Mesenteric fat pad (tissue), 1 donor: ENCODE results near the gene COL27A1. TPM values are rescaled to one million over a fixed set of nuclear protein-coding genes. Genes with fewer than 3 reads are reported as not detected.
"Not testable (repeated sequence)": the region's sequence is repeated elsewhere in the genome, so short reads cannot be mapped to it uniquely, and the experiment has no call there.

Experiments used
- DNase-seq: peaks from one replicate; pipeline ENCODE4 v3.0.0-alpha.2; 2020; ENCODE audit warnings: low spot score
- total RNA-seq: library from RNA; stranded (reverse); fragmentation: NEBNext Ultra II Directional; extraction: Animal tissue kit (Norgen Biotek cat#: 25700); gene quantifications from one replicate; pipeline ENCODE4 v1.2.1, GENCODE V29; 2021
- donor health status: DM: yes; HTN: yes; CAD: no.

COL27A1 gene
- total RNA-seq, 1 donor from 2014 or later, result 101 TPM

- peak; percentile 72 for DNase-seq
Measured at GRCh38 chr9:114122136-114123027, 33.0 kb upstream of the COL27A1 start.

DNA sequence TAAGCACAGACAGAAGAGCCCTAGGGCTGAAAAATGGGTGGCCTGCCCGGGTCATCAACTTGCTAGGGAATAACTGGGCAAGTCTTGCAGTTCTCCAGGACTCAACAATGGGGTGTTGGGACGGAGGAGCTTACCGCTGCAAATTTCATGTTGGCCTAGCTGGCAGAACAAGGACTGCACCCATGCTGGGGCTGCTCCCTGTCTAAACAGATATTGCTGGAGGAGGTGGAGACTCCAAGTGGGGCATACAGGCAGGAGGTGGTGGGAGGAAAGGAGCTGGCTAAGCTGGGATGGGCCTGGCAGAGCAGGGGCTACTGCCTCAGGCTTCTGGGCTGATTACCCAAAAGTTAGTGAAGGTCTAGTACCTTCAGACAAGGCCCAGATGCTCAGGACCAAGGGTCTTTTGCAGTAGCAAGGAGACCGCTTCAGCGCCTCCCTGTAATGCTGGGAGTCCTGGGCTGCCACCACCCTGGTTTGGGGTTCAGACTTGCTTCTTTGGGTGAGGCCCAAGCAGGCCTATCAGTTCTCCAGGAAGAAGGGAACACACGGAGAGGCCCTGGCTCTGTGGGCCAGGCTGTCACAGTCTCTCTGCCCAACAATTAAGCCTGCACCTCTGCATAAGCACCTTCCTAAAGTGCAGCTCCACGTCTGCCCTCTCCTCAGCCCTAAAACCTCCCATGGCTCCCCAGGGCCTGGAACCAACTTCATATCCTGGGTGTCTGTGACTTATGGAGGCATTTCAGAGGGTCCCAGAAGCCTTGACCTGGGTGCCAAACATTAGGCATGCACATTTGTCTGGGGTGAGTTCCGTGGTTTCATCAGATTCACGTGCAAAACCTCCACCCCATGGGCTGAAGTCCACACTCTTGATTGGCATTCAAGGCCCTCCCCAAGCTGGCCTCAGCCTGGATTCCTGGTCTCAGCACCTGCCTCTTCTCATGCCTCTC is 32.0 kb upstream of the COL27A1 start:
- peak; percentile 82 for DNase-seq

GRCh38 chr9:114124138-114124537 is 31.2 kb upstream of the COL27A1 start:
- DNase-seq, result no peak

GRCh38 chr9:114124666-114125475 is 30.5 kb upstream of the COL27A1 start:
- peak; percentile 81 for DNase-seq

DNA sequence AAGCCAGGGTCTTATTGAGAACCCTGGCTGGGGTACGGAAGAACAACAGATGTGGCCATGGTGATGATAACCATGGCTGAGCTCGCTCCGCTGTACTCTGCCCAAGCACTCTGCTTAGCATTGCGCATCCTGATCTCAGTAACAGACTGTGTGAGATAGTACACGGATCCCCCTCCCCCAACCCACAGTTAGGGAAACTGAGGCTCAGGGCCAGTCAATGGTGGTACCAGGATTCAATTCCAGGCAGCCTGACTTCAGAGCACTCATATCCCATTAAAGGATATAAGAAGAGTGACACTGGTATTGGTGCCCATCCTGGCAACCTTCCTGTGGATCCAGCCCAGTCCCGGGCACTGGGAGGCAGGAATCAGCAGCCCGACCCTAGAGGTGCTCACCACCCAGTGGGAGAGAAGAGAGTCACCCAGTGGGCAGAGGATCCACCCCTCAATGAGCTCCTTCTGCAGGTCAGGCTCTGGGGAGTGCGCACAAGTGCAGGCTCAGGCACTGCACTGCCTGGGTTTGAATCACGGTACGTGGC is 29.8 kb upstream of the COL27A1 start:
- peak; percentile 67 for DNase-seq

- no peak for DNase-seq
Measured at GRCh38 chr9:114126247-114127060, 28.9 kb upstream of the COL27A1 start.

DNA sequence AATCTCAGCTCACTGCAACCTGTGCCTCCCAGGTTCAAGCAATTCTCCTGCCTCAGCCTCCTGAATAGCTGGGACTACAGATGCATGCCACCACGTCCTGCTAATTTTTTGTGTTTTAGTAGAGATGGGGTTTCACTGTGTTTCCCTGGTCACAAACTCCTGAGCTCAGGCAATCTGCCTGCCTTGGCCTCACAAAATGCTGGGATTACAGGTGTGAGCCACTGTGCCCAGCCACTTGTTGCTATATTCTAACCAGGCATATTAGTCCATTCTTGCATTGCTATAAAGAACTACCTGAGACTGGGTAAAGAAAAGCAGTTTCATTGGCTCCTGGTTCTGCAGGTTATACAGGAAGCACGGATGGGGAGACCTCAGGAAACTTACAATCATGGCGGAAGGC is 26.6 kb upstream of the COL27A1 start:
- not testable (repeated sequence) for DNase-seq

DNA sequence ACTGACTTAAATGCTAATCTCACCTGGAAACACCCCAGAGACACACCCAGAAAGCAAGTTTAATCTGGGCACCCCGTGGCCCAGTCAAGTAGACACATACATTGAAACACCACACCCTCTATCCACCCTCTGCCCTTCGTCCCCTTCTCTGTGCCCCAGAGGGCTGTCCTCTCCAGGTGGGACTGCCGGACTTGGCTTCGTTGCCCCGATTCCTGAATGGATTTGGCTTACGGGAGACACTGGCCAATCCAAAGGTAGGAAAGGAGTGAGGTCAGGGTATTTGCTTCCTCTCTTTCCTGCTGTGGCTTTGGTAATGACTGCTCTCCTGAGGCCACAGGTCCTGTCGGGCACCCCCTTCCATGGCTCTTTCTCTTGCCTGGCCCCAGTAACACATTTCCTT is 25.2 kb upstream of the COL27A1 start:
- no peak for DNase-seq

DNA sequence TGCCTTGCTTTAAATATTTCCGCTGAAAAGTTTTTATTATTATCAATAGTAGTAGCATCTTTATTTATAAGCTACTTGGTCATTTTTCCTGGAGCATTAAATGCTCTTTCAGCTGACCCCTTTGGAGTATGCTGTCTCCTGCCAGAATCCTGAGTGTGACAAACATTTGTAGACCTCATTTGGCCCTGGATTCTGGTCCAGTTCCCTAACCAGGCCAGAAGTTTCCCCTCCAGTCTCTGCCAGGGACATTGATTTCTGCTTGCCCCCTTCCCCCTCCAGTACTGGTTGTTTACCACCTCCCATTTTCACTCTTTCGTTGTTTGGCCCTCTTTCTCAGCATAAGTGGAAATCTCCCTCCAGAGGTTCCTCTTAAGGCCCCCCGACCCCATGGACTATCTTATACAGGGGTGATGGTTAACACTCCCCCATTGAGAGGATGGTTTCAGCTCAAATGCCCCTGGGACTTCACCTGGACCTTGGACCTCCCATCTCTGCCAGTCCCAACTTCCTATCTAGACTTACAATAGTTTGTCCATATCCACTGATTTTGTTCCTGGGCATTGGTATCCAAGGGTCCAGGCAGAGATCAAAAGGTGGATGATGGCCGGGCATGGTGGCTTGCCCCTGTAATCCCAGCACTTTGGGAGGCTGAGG is 24.6 kb upstream of the COL27A1 start:
- DNase-seq, result no peak

DNA sequence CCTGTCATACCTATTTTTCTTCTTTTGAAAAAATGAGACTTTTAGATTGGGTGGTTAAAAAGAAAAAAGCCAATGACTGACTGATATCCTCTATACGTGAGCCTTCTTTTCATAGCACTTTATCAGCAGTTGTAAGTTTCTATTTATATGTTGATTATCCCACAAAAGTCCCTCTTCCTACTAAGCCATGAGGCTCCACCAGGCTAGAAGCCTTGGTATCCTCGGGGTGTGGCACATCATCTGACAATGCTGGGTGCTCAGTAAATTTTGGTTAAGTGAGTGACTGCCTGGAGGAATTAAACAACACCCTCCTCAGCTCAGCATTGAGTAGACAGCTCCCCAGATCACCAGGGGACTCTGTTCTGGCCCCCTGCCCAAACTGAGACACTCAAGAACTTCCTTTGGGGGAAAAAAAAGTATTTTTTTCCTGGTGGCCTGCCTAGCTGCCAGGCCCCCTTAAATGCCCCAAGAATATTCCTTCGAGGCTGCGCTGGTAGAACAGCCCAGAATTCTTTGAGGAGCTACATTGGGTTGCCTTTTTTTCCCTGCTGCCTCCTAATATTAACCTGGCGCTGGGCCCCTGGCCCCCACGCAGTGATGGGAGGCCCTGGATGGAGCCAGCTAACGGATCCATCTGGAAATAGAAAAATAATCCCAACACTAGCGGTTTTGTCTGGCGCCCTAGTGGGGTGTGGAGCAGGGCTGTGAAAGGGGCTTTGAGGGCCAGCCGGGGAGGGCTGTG is 23.4 kb upstream of the COL27A1 start:
- no peak for DNase-seq

DNA sequence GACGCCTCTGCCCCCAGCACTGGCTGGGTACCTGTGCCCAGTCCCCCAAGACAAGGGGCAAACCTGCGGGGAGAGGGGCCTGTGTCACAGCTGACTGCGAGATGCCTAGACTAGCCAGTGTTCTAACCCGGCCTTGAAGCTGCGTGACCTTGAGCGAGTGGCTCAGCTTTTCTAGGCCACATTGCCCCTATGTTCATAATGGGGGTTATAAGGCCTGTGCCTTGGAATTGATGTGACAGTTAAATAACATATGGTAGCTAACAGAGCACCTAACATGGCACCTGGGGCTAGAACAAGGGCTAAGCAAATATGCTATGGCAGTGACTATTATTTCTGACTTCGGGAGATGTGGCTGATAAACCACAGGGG is 22.8 kb upstream of the COL27A1 start:
- DNase-seq, result no peak

DNA sequence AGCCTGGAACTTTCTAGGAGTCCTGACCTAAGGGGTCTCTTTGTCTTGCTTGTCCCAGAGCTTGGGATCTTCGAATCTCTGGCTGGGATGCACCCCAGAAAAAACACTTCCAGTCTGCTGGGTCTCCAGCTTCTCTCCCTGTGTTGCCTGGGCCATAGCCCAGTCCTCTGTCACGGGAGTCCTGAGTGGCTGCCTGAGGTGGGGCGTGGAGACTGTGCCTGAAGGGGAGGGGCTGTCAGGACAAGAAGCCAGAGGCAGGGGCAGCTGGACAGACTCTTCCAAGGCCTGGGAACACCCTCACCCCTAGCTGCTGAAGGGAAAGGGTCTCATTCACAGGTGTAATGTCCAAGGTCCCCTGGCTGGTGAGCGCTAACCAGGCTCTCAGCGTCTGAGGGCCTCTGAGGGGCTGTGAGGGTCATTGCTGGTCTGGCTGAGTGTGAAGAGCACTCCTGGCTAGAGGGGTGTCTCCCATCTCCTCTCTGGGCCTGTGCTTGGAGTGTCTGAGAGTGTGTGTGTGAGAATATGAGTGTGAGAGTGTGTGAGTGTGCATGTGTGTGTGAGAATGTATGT is 20.4 kb upstream of the COL27A1 start:
- no peak for DNase-seq

DNA sequence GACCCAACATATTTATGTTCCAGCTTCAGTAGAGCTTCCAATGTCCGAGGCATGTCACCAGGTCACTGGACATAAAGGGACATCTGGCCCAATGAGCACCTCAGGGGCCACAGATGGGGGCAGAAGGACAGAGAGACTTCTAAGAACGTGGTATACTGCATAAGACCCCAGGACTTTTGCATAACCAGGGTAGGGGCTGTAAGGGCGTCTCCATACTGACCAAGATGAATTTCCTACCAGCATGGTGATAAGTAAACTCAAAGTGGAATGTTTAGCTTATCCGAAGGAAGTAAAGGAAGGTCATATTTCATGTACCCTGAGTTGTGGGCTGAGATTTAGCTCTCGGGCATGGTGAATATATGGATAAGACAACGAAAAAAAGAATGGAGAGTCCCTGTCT is 17.5 kb upstream of the COL27A1 start:
- DNase-seq, result no peak

GRCh38 chr9:114138552-114138971 is 16.8 kb upstream of the COL27A1 start:
- DNase-seq, result no peak

- DNase-seq, result no peak
Measured at GRCh38 chr9:114139071-114139470, 16.3 kb upstream of the COL27A1 start.

DNA sequence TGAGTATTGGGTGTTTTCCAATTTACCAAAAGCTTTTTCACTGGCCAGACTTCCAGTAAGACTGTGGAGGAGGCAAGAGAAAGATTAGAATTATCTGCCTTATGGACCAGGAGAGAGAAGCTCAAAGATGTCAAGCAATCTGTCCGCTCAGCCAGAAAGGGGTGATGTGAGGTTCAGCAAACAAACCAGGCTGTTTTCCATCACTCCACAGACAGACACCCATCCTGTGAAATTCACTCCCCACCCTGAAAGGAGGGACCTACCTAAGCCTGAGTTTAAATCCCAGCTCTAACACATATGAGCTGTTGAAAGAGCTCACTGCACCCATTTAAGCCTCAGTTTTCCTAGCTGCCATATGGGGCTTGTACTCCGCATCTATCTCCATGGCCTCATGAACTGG is 14.9 kb upstream of the COL27A1 start:
- DNase-seq, result no peak

- DNase-seq, result no peak
Measured at GRCh38 chr9:114140850-114141249, 14.5 kb upstream of the COL27A1 start.
